HG03045 (cell line): Measurements from ENCODE around the gene SH3PXD2A.

Experiments used
- ATAC-seq: cut with Tn5 transposase; IDR thresholded peaks from one replicate; pipeline ENCODE4 v1.9.1; 2021; ENCODE audit warnings: mild to moderate bottlenecking, moderate library complexity; ENCODE audit not compliant: unreplicated experiment

Gene SH3PXD2A, protein sequence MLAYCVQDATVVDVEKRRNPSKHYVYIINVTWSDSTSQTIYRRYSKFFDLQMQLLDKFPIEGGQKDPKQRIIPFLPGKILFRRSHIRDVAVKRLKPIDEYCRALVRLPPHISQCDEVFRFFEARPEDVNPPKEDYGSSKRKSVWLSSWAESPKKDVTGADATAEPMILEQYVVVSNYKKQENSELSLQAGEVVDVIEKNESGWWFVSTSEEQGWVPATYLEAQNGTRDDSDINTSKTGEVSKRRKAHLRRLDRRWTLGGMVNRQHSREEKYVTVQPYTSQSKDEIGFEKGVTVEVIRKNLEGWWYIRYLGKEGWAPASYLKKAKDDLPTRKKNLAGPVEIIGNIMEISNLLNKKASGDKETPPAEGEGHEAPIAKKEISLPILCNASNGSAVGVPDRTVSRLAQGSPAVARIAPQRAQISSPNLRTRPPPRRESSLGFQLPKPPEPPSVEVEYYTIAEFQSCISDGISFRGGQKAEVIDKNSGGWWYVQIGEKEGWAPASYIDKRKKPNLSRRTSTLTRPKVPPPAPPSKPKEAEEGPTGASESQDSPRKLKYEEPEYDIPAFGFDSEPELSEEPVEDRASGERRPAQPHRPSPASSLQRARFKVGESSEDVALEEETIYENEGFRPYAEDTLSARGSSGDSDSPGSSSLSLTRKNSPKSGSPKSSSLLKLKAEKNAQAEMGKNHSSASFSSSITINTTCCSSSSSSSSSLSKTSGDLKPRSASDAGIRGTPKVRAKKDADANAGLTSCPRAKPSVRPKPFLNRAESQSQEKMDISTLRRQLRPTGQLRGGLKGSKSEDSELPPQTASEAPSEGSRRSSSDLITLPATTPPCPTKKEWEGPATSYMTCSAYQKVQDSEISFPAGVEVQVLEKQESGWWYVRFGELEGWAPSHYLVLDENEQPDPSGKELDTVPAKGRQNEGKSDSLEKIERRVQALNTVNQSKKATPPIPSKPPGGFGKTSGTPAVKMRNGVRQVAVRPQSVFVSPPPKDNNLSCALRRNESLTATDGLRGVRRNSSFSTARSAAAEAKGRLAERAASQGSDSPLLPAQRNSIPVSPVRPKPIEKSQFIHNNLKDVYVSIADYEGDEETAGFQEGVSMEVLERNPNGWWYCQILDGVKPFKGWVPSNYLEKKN

DNA sequence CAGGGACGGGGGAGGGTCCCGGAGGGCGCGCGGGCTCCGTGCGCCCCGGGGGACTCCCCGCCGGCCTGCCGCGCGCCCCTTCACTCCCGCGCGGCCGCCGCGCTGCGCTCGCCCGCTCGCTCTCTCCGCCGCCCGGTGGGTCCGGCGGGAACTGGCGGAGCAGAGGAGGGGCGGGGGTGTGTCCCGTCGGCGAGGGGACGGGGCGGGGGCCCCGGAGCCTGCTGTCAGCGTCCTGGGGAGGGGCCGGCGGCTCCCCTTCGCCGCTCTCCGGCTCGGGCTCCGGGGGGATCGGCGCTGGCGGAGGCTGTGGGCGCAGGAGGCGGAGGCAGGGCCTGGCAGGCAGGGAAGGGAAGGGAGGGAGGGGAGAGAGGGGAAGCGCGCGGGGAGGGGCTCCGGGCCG is at the start of gene SH3PXD2A:
Gene SH3PXD2A (minus strand): TSS at position 153 of the 400 bp plus-strand sequence. CDS start 310 bp downstream, outside the sequence.
- ATAC-seq = no peak

- no peak for ATAC-seq
Measured at GRCh38 chr10:103901299-103901698, 45.9 kb upstream of the SH3PXD2A start.

DNA sequence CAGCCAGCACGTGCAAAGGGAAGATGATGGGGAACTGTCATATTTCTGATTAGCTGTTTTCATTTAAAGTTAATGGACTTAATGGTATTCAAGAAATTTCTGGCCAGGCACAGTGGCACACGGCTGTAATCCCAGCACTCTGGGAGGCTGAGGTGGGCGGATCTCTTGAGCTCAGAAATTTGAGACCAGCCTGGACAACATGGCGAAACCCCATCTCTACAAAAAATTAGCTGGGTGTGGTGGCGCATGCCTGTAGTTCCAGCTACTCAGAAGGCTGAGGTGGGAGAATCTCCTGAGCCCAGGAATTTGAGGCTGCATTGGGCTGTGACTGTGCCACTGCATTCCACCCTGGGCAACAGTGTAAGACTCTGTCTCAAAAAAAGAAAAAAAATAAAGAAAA is 43.9 kb upstream of the SH3PXD2A start:
- ATAC-seq = no peak

DNA sequence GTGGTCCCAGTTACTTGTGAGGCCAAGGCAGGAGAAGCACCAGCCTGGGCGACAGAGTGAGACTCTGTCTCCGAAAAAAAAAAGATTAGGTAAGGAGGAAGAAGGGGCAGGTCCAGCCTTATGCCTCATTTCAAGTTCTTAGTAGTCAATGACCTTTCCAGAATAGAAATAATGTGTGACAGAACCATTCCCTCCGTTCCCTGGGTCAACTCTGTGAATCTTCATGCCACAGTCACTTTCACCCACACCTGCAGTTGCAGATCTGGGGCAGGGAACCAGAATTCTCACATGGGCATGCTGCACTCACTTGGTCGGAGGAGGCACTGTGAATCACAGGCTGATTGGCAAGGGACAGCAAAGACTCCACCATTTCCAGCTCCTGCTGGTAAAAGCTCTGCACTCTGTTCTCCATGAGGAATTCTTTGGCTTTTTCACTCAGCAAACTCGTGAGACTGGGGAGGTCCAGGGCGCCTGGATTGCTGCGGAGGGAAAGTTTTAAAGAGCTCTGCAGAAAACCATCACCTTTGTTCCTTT is 41.9 kb upstream of the SH3PXD2A start:
- no peak for ATAC-seq

DNA sequence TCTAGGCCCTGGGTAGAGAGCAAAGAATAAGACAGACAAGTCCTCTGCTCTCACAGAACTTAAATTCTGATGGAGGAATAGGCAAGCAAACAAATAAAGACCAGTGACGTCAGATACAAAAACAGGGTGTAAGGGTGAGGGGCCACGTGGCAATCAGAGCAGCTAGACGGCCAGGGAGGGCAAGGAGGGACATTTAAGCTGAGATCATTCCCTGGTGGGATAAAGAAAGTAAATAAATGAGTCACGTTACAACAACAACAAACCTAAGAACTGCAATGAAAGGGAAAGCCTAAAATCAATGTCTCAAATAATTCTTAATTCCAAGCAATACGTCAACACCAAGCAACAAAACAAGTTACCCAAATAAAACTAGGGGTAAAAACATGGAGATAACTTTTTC is 40.8 kb upstream of the SH3PXD2A start:
- ATAC-seq = no peak

- ATAC-seq = no peak
Measured at GRCh38 chr10:103895411-103896186, 40.2 kb upstream of the SH3PXD2A start.

DNA sequence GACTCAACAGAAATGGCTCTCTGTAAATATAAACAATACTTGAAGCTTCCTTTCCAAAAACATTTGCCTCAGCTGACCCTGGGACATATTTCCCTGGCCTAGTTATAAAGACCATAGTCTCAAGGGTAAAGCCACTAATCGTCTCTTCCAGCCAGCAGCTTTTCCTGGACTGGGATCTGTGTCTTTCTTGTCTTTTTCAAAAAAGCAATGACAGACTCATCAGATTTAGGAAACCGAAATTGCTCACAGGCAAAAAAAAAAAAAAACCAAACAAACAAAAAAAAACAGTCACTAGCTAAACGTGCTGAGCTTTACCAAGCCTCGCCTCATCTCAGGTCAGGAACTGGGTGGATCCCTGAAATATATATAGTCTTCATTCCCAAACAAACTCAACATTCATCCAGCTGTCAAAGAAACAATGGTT is 39.1 kb upstream of the SH3PXD2A start:
- no peak for ATAC-seq

DNA sequence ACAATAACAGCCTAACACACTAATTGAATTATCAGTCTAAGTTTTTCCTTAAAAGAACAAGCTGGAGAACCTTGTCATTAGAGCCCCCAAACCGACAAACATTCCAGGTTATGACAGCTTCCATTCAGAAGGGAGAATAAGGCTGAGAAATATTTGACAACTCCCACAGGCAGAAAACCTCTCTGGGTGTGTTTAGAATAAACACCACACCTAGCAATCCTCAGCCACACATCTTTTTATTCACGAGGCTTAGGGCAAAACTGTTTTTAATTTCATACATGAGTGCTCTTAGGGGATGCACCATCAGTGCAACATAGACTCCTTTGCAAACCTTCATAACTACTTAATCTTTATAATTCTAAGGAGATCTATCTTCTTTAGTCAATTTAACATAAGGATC is 38.4 kb upstream of the SH3PXD2A start:
- ATAC-seq = no peak

DNA sequence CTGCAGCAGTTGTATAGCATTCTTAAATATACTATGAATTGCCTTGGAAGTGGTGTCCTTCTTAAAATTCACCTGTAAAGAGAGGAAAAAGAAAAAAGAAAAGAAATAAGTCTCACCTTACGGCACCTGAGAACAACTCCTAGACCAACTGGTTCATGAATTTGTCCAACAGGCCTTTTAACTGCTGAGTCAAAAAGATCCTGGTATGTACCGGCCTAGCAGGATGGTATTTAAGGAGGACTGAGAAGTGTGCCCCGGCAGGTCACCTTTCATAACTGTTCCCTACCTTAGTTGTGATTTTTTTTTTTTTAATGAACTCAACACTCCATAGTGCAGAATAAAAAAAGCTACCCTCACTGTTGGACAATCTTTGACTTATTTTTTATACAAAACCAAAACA is 36.8 kb upstream of the SH3PXD2A start:
- no peak for ATAC-seq

- no peak for ATAC-seq
Measured at GRCh38 chr10:103890688-103891087, 35.3 kb upstream of the SH3PXD2A start.

- ATAC-seq = no peak
Measured at GRCh38 chr10:103890194-103890658, 34.9 kb upstream of the SH3PXD2A start.

DNA sequence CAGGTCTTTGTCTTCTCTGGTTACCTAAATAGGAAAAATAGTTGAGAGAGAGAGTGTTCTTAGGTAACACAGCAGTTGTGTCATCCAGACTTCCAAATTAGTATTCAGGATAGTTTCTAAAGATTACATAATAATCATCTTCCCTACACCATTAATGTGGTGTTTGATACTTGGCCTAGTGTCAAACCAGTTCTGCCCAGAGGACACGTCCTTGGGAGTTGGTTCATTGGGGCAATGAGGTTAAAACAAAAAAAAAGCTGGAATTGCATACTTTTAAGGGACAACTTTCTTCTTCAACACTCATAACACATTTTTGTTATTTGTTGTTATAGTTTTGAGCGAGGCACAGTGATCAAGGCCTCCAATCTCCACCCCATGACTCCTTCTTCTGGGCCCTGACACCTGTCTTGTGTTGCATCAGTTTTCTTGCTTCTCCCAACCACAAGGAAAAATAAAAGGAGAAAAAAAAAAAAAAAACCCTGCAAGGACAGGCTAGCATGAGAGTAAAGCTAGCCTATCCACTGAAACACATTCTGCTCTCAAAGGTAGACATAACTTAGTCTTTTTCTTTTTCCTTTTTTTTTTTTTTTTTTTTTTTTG is 33.8 kb upstream of the SH3PXD2A start:
- no peak for ATAC-seq

GRCh38 chr10:103888113-103888841 is 32.9 kb upstream of the SH3PXD2A start:
- no peak for ATAC-seq

GRCh38 chr10:103885617-103886016 is 30.2 kb upstream of the SH3PXD2A start:
- no peak for ATAC-seq

DNA sequence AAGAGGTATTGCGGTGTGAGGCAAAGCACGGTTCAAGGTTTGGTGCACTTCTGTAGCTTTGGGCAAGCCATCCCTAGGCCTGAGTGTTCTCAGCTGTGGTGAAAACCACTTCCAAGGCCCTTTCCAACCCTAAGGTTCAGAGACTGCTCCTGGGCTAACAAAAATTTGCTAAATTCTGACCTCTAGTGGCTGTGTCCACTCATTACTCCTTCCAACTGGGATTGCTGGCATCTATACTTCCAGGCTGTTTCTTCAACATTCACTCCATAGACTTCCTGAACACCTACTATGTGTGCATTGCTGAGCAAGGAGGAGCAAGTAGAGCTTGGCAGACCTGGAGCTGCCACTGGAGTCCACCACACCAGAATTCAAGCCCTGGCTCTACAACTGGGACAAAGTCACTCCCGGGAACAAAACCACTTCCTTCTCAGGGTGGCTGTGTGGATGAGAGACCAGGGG is 29.3 kb upstream of the SH3PXD2A start:
- ATAC-seq = no peak

- ATAC-seq = no peak
Measured at GRCh38 chr10:103882285-103883007, 27.1 kb upstream of the SH3PXD2A start.

GRCh38 chr10:103881416-103882284 is 26.3 kb upstream of the SH3PXD2A start:
- ATAC-seq = no peak
